Neural cell (in vitro differentiated cells): Measurements from ENCODE around the gene BIN2. TPM values are rescaled to one million over a fixed set of nuclear protein-coding genes. Genes with fewer than 3 reads are reported as not detected.

Source experiments
- H2AFZ ChIP-seq: fragments of 200-600, 300-800 bp; sonication (generic), shearing (Covaris generic); 2 replicates; pipeline ENCODE4 v1.6.0; 2014; ENCODE audit warnings: low read depth, mild to moderate bottlenecking, antibody characterized with exemption, low read length, moderate library complexity
- H3F3A ChIP-seq: fragments of 200-600 bp; shearing (Covaris generic); 2 replicates; pipeline ENCODE4 v1.6.1; 2016; ENCODE audit warnings: mild to moderate bottlenecking, moderate library complexity, mixed read lengths, antibody characterized with exemption, low read length; ENCODE audit not compliant: insufficient read depth, poor library complexity, severe bottlenecking
- H3K27ac ChIP-seq: fragments of 200-600, 300-800 bp; sonication (generic), shearing (Covaris generic); 2 replicates; pipeline ENCODE4 v1.5.1; 2014; ENCODE audit warnings: mild to moderate bottlenecking, low read length, moderate library complexity
- H3K27me3 ChIP-seq: fragments of 300-800, 200-600 bp; sonication (generic), shearing (Covaris generic); 2 replicates; pipeline ENCODE4 v1.6.0; 2014; ENCODE audit warnings: mild to moderate bottlenecking, low read depth, low read length, moderate library complexity; ENCODE audit not compliant: insufficient read depth
- H3K36me3 ChIP-seq: fragments of 300-800, 200-600 bp; sonication (generic), shearing (Covaris generic); 2 replicates; pipeline ENCODE4 v1.5.1; 2014; ENCODE audit warnings: mild to moderate bottlenecking, antibody characterized with exemption, low read length, moderate library complexity; ENCODE audit not compliant: insufficient read depth
- H3K4me2 ChIP-seq: fragments of 300-800, 200-600 bp; sonication (generic), shearing (Covaris generic); 2 replicates; pipeline ENCODE4 v1.6.0; 2014; ENCODE audit warnings: mild to moderate bottlenecking, low read length
- H3K4me3 ChIP-seq: fragments of 300-800, 200-600 bp; sonication (generic), shearing (Covaris generic); 2 replicates; pipeline ENCODE4 v1.5.1; 2014; ENCODE audit warnings: mild to moderate bottlenecking, low read length, moderate library complexity
- H3K79me2 ChIP-seq: fragments of 200-600 bp; shearing (Covaris generic); replicated peaks from 2 replicates; pipeline ENCODE4 v1.6.0; 2014; ENCODE audit warnings: mild to moderate bottlenecking, low read length, moderate library complexity; ENCODE audit not compliant: insufficient read depth
- H3K9ac ChIP-seq: fragments of 300-800, 200-600 bp; sonication (generic), shearing (Covaris generic); 2 replicates; pipeline ENCODE4 v1.6.1; 2016; ENCODE audit warnings: mild to moderate bottlenecking, low read length, mixed read lengths
- H3K9me2 ChIP-seq: fragments of 200-600 bp; shearing (Covaris generic); 2 replicates; pipeline ENCODE4 v1.6.1; 2016; ENCODE audit warnings: mild to moderate bottlenecking, low read length, mixed read lengths; ENCODE audit not compliant: insufficient read depth
- H3K9me3 ChIP-seq: fragments of 200-600, 300-800 bp; sonication (generic), shearing (Covaris generic); 2 replicates; pipeline ENCODE4 v1.6.1; 2016; ENCODE audit warnings: mild to moderate bottlenecking, mixed run types, low read length, moderate library complexity, mixed read lengths
- H4K20me1 ChIP-seq: fragments of 200-600 bp; shearing (Covaris generic); 2 replicates; pipeline ENCODE4 v1.6.1; 2016; ENCODE audit warnings: mild to moderate bottlenecking, mixed run types; ENCODE audit not compliant: insufficient read depth
- EP300 ChIP-seq: fragments of 450-650 bp; conservative IDR thresholded peaks from 2 replicates; pipeline ENCODE4 v1.6.1; 2014; ENCODE audit warnings: antibody characterized with exemption, mild to moderate bottlenecking, moderate library complexity; ENCODE audit not compliant: poor library complexity, severe bottlenecking
- EZH2 ChIP-seq: fragments of 200-600, 300-800 bp; shearing (Covaris generic), sonication (generic); IDR thresholded peaks from 2 replicates; pipeline ENCODE4 v1.6.1; 2014; ENCODE audit warnings: antibody characterized with exemption, low read length, borderline replicate concordance, mild to moderate bottlenecking; ENCODE audit not compliant: insufficient read depth, poor library complexity, severe bottlenecking
- MXI1 ChIP-seq: fragments of 450-650 bp; conservative IDR thresholded peaks from 2 replicates; pipeline ENCODE4 v1.6.1; 2014; ENCODE audit warnings: antibody characterized with exemption, mild to moderate bottlenecking; ENCODE audit not compliant: poor library complexity, severe bottlenecking
- POLR2AphosphoS5 ChIP-seq: IDR thresholded peaks from 2 replicates; pipeline ENCODE4 v1.6.1; 2012
- RAD21 ChIP-seq: fragments of 450-650 bp; conservative IDR thresholded peaks from 2 replicates; pipeline ENCODE4 v1.6.1; 2014; ENCODE audit warnings: antibody characterized with exemption, mild to moderate bottlenecking, moderate library complexity
- REST ChIP-seq: IDR thresholded peaks from 2 replicates; pipeline ENCODE4 v1.6.1; 2012; ENCODE audit warnings: borderline replicate concordance
- SMC3 ChIP-seq: fragments of 450-650 bp; conservative IDR thresholded peaks from 2 replicates; pipeline ENCODE4 v1.6.1; 2014; ENCODE audit warnings: antibody characterized with exemption, mild to moderate bottlenecking, moderate library complexity; ENCODE audit not compliant: poor library complexity
- TAF1 ChIP-seq: IDR thresholded peaks from 2 replicates; pipeline ENCODE4 v1.6.1; 2012; ENCODE audit warnings: low read depth
- polyA plus RNA-seq: library from polyadenylated mRNA; depleted of rRNA; stranded (reverse); fragments of >200 nt; gene quantifications from 2 replicates; pipeline ENCODE4 v1.2.3, GENCODE V29; 2014
- TF ChIP-seq, protein P1 (sequence below): fragments of 450-650 bp; IDR thresholded peaks from 2 replicates; pipeline ENCODE4 v1.5.1; 2014; ENCODE audit warnings: antibody characterized with exemption, mild to moderate bottlenecking, moderate library complexity; ENCODE audit not compliant: poor library complexity, severe bottlenecking

The BIN2 gene
- polyA plus RNA-seq, 1 donor from 2014 or later = not detected

DNA sequence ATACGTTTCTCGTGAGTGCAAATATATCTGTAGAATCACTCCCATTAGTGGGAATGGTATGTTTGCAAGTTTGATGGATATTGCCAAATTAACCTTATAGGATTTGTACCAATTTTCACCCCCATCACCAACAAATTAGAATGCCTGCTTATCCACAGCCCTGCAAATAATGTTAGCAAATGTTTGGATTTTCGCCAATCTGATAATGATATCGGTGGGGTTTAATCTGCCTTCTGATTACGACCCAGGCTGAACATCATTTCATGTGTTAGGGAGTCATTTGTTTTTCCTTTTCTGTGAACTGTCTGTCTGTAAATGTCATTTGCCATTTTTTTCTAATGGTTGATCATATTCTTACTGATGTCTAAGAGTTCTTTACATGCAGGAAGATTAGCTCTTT, 89.4 kb downstream of the BIN2 start:
- H3K27ac ChIP-seq = no peak overlapping the region
- H4K20me1 ChIP-seq = no peaks in the 10 kb centered on the region
- no peak overlapping the region for H3K9ac ChIP-seq
- H3K79me2 ChIP-seq = no peaks in the 10 kb centered on the region
- no peak overlapping the region for H3K4me3 ChIP-seq
- TF ChIP-seq EZH2 (no peak), EP300 (no peak), POLR2AphosphoS5 (no peak), MXI1 (no peak), REST (no peak), RAD21 (no peak), TAF1 (no peak), SMC3 (no peak)
- TF ChIP-seq, protein P1, sequence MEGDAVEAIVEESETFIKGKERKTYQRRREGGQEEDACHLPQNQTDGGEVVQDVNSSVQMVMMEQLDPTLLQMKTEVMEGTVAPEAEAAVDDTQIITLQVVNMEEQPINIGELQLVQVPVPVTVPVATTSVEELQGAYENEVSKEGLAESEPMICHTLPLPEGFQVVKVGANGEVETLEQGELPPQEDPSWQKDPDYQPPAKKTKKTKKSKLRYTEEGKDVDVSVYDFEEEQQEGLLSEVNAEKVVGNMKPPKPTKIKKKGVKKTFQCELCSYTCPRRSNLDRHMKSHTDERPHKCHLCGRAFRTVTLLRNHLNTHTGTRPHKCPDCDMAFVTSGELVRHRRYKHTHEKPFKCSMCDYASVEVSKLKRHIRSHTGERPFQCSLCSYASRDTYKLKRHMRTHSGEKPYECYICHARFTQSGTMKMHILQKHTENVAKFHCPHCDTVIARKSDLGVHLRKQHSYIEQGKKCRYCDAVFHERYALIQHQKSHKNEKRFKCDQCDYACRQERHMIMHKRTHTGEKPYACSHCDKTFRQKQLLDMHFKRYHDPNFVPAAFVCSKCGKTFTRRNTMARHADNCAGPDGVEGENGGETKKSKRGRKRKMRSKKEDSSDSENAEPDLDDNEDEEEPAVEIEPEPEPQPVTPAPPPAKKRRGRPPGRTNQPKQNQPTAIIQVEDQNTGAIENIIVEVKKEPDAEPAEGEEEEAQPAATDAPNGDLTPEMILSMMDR = no peak
- no peaks in the 10 kb centered on the region for H3F3A ChIP-seq
- H3K4me2 ChIP-seq = no peak overlapping the region
- H3K27me3 ChIP-seq = no peaks in the 10 kb centered on the region
- H3K9me2 ChIP-seq = no peaks in the 10 kb centered on the region
- no peaks in the 10 kb centered on the region for H3K36me3 ChIP-seq
- H3K9me3 ChIP-seq = no peaks in the 10 kb centered on the region
- no peak overlapping the region for H2AFZ ChIP-seq

- no peaks in the 10 kb centered on the region for H4K20me1 ChIP-seq
- no peak overlapping the region for H3K27ac ChIP-seq
- no peak overlapping the region for H3K4me2 ChIP-seq
- H3F3A ChIP-seq = no peaks in the 10 kb centered on the region
- TF ChIP-seq RAD21 (no peak), REST (no peak), EP300 (no peak), MXI1 (no peak), EZH2 (no peak)
- TF ChIP-seq, protein P1 = no peak
- no peak overlapping the region for H2AFZ ChIP-seq
- H3K9me3 ChIP-seq = no peaks in the 10 kb centered on the region
- no peak overlapping the region for H3K4me3 ChIP-seq
- no peak overlapping the region for H3K9ac ChIP-seq
- no peaks in the 10 kb centered on the region for H3K27me3 ChIP-seq
- H3K79me2 ChIP-seq = no peaks in the 10 kb centered on the region
- no peaks in the 10 kb centered on the region for H3K36me3 ChIP-seq
- H3K9me2 ChIP-seq = no peaks in the 10 kb centered on the region
These were observed 91.3 kb downstream of the BIN2 start for GRCh38 chr12:51232642-51233041.
